HG03196 (cell line): ENCODE measurements around the gene MMAB.

Experiments used
- ATAC-seq: cut with Tn5 transposase; IDR thresholded peaks from one replicate; pipeline ENCODE4 v1.9.1; 2021; ENCODE audit not compliant: unreplicated experiment

Gene MMAB

GRCh38 chr12:109518820-109519665 lies 54.3 kb downstream of the MMAB start:
- ATAC-seq = no peak

- no peak for ATAC-seq
These were observed 55.7 kb downstream of the MMAB start for GRCh38 chr12:109517619-109518018.

- ATAC-seq = no peak
These were observed 59.3 kb downstream of the MMAB start for GRCh38 chr12:109513977-109514376.

DNA sequence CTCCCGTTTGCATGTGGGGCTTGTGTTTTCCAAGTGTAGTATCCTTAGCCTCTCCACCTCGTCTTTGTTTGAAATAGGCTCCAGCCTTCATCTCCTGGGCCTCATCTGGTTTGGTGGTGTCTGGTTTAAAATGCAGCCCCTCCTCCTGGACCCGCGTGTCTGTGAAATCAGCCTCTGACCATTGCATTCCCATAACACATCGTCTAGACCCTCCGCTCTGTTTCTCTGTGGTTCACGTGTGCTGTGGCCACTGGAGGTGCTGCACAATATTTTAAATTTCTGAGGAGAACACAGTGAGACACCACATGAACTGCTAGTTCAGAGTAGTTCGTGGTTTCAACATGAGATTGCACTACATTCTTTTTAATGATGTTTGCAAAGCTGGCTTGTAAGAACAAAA lies 60.3 kb downstream of the MMAB start:
- no peak for ATAC-seq

DNA sequence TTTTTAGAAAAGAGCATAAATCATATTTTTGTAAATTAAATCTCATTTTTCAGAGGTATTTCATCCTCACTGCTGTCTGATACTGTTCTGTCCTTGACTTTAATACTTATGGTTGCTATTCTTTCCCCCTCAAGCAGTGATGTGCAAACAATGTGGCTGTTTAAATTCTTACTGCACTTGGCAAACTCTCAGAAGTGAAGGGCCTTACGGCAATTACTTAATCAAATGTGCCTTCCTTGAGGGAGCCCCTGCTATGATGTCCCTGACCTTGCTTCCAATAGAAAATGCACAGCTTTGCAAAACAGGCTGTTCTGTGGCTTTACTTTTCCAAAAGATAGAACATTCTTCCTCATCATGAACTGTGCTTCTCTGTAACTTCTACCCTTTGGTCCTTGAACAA lies 60.7 kb downstream of the MMAB start:
- ATAC-seq = no peak

DNA sequence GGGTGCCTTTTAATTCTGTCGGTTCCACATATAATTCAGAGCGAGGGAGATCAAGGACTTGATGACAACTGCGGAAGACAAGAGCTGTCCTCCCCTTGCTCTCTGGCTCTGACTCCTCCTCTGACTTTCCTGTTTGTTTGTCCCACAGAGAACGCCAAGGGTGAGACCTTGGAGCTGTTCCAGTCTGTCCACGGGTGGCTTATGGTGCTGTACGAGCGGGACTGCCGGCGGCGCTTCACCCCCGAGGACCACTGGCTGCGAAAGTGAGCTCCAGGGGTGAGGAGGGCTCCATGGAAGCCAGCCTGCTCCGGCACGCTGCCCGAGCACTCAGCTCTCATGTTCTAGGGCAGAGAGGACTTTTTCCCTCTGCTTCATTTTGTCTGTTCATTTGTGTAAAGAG lies 63.1 kb downstream of the MMAB start:
- ATAC-seq = no peak

DNA sequence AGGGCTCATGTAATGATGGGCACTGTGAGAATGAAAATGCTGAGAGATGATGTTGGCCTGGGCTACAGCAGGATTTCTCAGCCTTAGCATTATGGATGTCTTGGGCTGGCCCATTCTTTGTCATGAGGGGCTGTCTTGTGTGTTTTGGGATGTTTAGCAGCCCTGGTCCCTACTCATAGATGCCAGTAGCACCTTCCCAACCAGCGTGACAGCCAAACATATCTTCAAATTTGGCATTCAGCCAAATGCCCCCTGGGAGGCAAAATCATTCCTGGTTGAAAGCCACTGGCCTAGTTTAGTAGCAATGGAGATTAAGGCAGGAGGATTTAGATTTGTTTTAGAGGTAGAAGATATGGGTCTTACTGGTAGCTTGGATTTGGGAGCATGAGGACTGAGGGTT lies 69.2 kb downstream of the MMAB start:
- ATAC-seq = no peak
